GM19240 (cell line): Measurements from ENCODE around the gene KIF1A.

Experiments
- DNase-seq: peaks from one replicate; pipeline ENCODE4 v3.0.0; 2011; ENCODE audit warnings: low spot score; ENCODE audit not compliant: insufficient read length

The KIF1A gene

DNA sequence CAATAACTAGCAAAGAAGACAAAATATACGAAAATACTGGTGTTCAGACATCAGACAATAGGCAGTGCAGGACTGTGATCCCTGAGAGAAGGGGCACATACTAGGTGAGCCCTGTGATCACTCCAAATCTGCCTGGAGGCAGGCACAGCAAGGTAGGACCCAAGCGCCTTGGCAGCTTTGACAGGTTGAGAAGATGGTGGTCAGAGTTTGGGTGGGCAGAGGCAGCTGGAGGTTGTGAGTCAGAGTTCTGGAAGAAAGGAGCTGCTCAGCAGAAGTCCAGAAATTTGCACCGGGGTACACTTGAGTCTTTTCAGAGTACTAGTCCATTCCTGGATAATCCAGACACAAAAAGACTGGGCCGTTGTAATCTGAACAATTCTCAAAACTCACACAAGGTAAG is 14.0 kb downstream of the KIF1A start:
- no peak for DNase-seq

GRCh38 chr2:240803191-240803590 is 16.8 kb downstream of the KIF1A start:
- DNase-seq, result no peak

DNA sequence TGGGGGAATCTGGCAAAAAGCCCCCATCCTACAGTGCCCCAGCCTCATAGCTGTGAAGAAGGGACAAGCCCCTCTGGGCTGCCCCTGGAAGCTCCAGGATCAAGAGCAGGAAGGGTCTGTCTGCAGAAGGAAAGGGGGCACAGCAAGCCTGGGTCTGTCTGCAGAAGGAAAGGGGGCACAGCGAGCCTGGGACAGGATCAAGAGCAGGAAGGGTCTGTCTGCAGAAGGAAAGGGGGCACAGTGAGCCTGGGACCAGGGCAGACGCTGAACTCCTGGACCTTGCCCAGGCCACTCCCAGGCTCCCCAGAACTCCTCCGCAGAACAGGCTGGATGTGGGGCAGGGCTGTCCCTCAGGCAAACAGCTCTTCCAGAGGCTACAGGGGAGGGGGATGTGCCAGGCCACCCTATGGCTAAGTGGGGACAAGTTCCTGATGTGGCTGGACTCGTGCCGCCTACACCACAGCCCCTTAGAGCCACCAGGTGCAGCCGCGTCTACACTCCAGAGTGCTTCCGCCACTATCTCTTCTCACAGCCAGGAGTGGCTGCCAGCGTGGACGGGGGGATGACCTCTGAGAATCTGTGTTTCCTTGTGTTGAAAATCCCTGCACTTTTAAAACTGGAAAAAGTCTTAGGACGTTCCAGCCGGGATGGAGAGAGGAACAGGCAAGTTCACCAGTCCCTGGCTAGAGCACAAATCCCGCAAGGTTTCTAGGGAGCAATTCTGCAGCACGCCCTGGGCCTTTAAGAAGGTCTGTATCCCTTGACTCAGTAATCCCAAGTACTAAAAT is 20.8 kb downstream of the KIF1A start:
- DNase-seq, result no peak

DNA sequence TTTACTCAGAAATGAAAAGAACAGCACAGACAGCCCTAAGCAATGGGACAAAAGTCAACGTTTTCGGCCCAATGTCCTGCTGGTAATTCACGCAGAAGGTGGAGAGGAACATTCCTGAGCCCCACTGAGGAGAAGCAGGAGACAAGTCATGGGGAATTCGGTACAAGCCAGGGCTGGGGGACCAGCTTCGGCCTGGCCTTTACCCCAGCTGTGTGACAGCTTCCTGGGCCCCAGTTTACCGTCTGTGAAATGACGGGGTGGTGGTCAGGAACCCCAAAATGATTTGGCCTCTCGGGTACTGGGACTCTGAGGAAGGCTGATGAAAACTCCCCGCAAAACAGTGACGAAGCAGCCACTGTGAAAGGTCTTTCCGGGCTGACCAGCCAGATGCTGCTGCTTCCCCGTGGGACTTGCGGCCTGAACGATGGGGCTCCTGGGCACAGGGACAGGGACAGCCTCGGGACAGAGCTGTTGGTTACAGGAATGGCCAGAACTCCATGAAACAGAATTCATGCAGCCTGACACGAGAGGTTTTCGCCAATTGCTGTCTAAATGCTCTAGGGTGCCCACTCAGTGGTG is 21.6 kb downstream of the KIF1A start:
- no peak for DNase-seq

- no peak for DNase-seq
Observed at GRCh38 chr2:240797914-240798313, 22.1 kb downstream of the KIF1A start.

DNA sequence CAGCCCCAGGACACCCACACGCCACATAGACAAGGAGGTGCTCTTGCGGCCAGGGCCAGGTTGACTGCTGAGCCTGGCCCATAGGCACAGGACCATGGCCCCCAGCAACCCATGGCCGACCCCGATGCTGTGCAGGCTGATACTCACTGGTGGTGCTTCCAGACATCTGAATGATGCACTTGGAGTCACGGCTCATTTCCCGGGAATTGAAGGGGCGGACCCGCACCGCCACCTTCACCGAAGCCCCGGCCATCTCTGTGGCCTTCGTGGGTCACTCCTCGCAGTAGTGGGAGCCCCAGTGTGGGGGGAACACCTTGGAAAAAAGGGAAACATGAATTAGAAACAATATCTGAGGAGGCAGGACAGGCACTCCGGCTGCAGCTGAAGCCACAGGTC is 22.5 kb downstream of the KIF1A start:
- DNase-seq, result no peak

GRCh38 chr2:240796543-240797499 is 23.2 kb downstream of the KIF1A start:
- DNase-seq, result no peak

- DNase-seq, result no peak
Observed at GRCh38 chr2:240795916-240796510, 24.0 kb downstream of the KIF1A start.

- no peak for DNase-seq
Observed at GRCh38 chr2:240795454-240795853, 24.6 kb downstream of the KIF1A start.

- DNase-seq, result no peak
Observed at GRCh38 chr2:240794178-240794721, 25.8 kb downstream of the KIF1A start.

DNA sequence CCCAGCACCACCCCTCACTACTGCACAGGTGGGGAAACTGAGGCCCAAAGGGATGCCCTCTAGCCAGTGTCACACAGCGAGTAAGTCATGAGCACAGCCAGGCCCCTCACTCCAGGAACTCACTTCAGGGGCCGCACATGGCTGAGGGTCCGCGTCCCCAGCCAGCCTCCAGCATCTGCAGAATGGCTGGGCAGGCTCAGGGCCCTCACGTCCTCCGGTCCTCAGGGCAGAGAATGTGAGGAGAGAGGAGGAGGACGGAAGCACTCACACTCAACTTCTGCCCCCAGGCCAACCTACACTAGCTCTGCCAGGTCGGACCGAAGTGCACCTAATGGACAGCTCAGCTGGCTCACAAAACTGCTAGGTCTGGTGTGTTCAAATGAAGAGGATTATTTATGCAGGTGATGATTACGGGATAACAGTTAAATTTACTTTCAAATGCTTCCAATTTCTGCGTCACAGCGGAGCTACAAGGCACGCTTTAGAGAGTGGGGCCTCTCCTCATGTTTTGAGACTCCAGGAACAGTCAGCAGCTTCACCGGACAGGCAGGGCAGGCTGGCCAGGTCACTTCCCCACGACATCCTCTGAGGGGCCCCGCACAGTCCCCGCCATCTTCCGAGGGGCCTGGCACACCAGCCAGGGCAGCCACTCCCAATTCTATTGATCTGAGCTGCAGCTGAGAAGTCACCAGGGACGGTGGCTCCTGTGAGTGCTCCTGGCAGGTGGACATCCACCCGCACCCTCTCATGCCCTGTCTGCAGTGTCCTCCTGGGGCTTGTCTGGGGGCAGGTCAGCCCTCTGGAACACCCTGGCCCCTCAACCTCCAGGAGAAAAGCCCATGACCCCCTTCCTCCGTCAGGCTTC is 26.5 kb downstream of the KIF1A start:
- no peak for DNase-seq

- no peak for DNase-seq
Observed at GRCh38 chr2:240792629-240793312, 27.2 kb downstream of the KIF1A start.

DNA sequence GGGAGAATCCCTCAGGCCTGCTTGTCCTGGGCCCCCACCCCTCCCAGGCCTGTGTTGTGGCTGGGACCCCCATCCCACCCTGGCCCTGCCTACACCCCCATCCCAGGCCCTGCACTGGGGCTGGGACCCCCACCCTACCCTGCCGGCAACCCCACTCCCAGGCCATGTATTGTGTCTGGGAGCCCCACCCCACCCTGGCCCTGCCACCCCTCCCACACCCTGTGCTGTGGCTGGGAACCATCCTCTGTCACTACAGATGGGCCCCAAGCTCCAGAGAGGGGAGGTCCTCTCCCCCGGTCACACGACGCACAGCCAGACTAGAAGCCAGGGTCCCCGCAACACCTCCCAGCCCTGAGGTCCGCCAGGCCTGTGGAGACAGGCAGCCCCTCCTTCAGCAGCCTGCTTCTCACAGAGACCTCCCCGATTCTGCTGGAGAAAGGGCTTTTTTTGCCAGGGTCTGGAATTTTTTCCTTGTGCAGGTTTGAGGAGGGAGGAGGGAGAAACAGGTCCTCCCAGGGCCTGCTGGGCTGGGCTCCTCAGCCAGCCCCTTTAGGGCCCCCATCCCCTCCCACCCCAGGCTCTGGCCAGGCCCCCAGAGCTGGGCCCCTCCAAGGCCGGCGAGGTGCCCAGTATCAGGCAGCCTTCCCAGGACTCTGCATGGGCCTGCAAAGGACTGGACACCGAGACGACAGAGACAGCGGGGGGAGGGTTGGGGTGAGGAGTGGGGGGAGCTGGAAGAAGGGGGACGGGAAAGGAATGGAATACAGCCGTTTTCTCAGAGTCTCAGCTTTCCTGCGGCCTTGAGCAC is 28.0 kb downstream of the KIF1A start:
- no peak for DNase-seq

DNA sequence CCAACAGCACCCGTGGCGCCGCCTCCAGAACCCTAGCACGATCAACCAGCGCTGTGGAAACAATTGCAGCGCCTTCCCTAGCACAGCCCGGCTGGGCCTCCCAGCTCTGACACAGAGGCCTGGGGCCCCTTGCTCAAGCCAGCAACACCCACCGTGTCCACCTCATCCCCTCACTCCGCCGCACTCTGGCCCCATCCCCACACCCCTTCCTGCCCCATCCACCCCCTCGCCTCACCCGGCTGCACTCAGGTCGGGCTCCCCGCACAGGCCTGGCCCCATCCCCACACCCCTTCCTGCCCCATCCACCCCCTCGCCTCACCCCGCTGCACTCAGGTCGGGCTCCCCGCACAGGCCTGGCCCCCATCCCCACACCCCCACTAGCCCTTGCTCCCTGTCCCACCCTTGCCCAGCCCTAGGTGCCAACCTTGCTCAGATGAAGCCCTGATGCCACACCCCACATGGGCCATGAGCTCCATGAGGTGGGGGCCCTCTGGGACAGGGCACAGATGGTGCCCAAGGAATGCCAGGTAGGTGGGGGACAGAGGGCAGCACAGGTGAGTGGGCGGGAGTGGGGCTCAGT is 28.7 kb downstream of the KIF1A start:
- no peak for DNase-seq

- DNase-seq, result no peak
Observed at GRCh38 chr2:240790370-240791220, 29.4 kb downstream of the KIF1A start.

- DNase-seq, result no peak
Observed at GRCh38 chr2:240789501-240790369, 30.3 kb downstream of the KIF1A start.

- DNase-seq, result no peak
Observed at GRCh38 chr2:240789051-240789453, 31.0 kb downstream of the KIF1A start.
